H1 (cell line): ENCODE results near the gene ATP6V0D1. TPM values are rescaled to one million over a fixed set of nuclear protein-coding genes. Genes with fewer than 3 reads are reported as not detected.

Experiments
- CTCF ChIA-PET: fragments of 300-600 bp; sonication (Branson Sonifier 250); formaldehyde crosslinking; loops from one replicate; lab custom pipeline; 2021; ENCODE audit not compliant: partially characterized antibody; lab: Charles Lee
- POLR2A ChIA-PET: fragments of 300-600 bp; sonication (Branson Sonifier 250); formaldehyde crosslinking; loops from one replicate; lab custom pipeline; 2021; ENCODE audit warnings: inconsistent platforms; ENCODE audit not compliant: partially characterized antibody; lab: Charles Lee
- DNase-seq, 2 experiments: peaks; one replicate each; pipeline versions ENCODE4 v3.0.0 to v3.0.0-alpha.2; 2010 to 2022; ENCODE audit warnings: low spot score in 2 of 2, low read depth in 1 of 2, mixed read lengths in 1 of 2
- FAIRE-seq: peaks from 2 replicates; lab custom pipeline; 2011; peaks lifted over from hg19 to GRCh38; lab: Jason Lieb, UNC
- H2AFZ ChIP-seq: 2 replicates; pipeline ENCODE4 v1.8.1; 2012; ENCODE audit warnings: low read length, inconsistent platforms
- H2AK5ac ChIP-seq: 2 replicates; pipeline ENCODE4 v1.6.1; 2013; ENCODE audit warnings: low read depth, low read length
- H2BK120ac ChIP-seq: replicated peaks from 2 replicates; pipeline ENCODE3; 2013; ENCODE audit warnings: low read depth, low read length, inconsistent platforms
- H2BK12ac ChIP-seq: 2 replicates; pipeline ENCODE4 v1.6.1; 2013; ENCODE audit warnings: low read depth, low read length
- H2BK15ac ChIP-seq: 2 replicates; pipeline ENCODE4 v1.6.1; 2013; ENCODE audit warnings: low read length
- H2BK20ac ChIP-seq: 2 replicates; pipeline ENCODE4 v1.6.1; 2013; ENCODE audit warnings: low read length
- H2BK5ac ChIP-seq: 2 replicates; pipeline ENCODE4 v1.6.1; 2013; ENCODE audit warnings: low read depth, low read length
- H3K14ac ChIP-seq: 2 replicates; pipeline ENCODE4 v1.6.1; 2013; ENCODE audit warnings: inconsistent platforms; ENCODE audit not compliant: insufficient read length
- H3K18ac ChIP-seq: 2 replicates; pipeline ENCODE4 v1.6.1; 2013; ENCODE audit warnings: low read length; ENCODE audit errors: extremely low read depth
- H3K23ac ChIP-seq: 2 replicates; pipeline ENCODE4 v1.6.1; 2013; ENCODE audit warnings: inconsistent platforms; ENCODE audit not compliant: insufficient read length
- H3K23me2 ChIP-seq: 2 replicates; pipeline ENCODE4 v1.6.1; 2013; ENCODE audit warnings: low read depth, low read length
- H3K27ac ChIP-seq: 2 replicates; pipeline ENCODE4 v1.6.1; 2011; ENCODE audit warnings: low read depth, low read length, inconsistent platforms
- H3K27me3 ChIP-seq, 4 experiments: replicated peaks in 1 of 4; 1 replicate in 1 of 4; 2 replicates in 3 of 4; pipeline versions ENCODE4 v1.6.1 to v1.8.1; 2011 to 2013; ENCODE audit warnings: low read length in 3 of 4, mild to moderate bottlenecking in 3 of 4, inconsistent platforms in 2 of 4, mixed read lengths in 2 of 4, moderate library complexity in 1 of 4; ENCODE audit not compliant: control insufficient read depth in 3 of 4, insufficient read depth in 3 of 4; ENCODE audit errors: extremely low read depth in 1 of 4
- H3K36me3 ChIP-seq, 4 experiments: 2 replicates each; pipeline versions ENCODE4 v1.6.1 to v1.8.1; 2011 to 2013; ENCODE audit warnings: mild to moderate bottlenecking in 4 of 4, low read length in 3 of 4, moderate library complexity in 2 of 4, control low read depth in 1 of 4, inconsistent platforms in 1 of 4; ENCODE audit not compliant: insufficient read depth in 4 of 4, control insufficient read depth in 2 of 4
- H3K4ac ChIP-seq: replicated peaks from 2 replicates; pipeline ENCODE3; 2013; ENCODE audit warnings: low read length, low read depth, mixed read lengths, inconsistent platforms; ENCODE audit not compliant: insufficient read length
- H3K4me1 ChIP-seq, 4 experiments: replicated peaks in 1 of 4; 1 replicate in 1 of 4; 2 replicates in 3 of 4; pipeline versions ENCODE4 v1.6.1 to v1.8.1; 2011 to 2013; ENCODE audit warnings: low read length in 3 of 4, inconsistent platforms in 2 of 4, mixed read lengths in 1 of 4; ENCODE audit not compliant: insufficient read depth in 4 of 4, control insufficient read depth in 3 of 4
- H3K4me2 ChIP-seq, 2 experiments: 2 replicates each; pipeline versions ENCODE4 v1.6.1 to v1.8.1; 2011 to 2013; ENCODE audit warnings: low read depth in 2 of 2, low read length in 2 of 2, control low read depth in 1 of 2, inconsistent platforms in 1 of 2, mild to moderate bottlenecking in 1 of 2; ENCODE audit not compliant: insufficient read depth in 1 of 2
- H3K4me3 ChIP-seq, 4 experiments: fragments of 200-600, 300-600 bp in 1 of 4; sonication (generic), shearing (Covaris generic), sonication (Bioruptor Twin) in 1 of 4; 2 replicates each; pipeline versions ENCODE4 v1.5.1 to v1.8.1; 2011 to 2016; ENCODE audit warnings: low read length in 4 of 4, low read depth in 3 of 4, control low read depth in 2 of 4, inconsistent platforms in 2 of 4, mild to moderate bottlenecking in 2 of 4, mixed read lengths in 1 of 4, moderate library complexity in 1 of 4; ENCODE audit not compliant: insufficient read depth in 2 of 4; ENCODE audit errors: extremely low read depth in 1 of 4
- H3K56ac ChIP-seq: replicated peaks from 2 replicates; pipeline ENCODE3; 2013; ENCODE audit warnings: low read depth, mild to moderate bottlenecking, mixed read lengths, low read length, inconsistent platforms; ENCODE audit not compliant: insufficient read length
- H3K79me1 ChIP-seq: 2 replicates; pipeline ENCODE4 v1.6.1; 2013; ENCODE audit warnings: low read depth, low read length, control low read depth
- H3K79me2 ChIP-seq, 2 experiments: 2 replicates each; pipeline versions ENCODE4 v1.6.1 to v1.8.1; 2012 to 2013; ENCODE audit warnings: low read length in 2 of 2, mild to moderate bottlenecking in 2 of 2, inconsistent platforms in 1 of 2; ENCODE audit not compliant: insufficient read depth in 2 of 2, control insufficient read depth in 1 of 2
- H3K9ac ChIP-seq, 4 experiments: replicated peaks in 1 of 4; 1 replicate in 1 of 4; 2 replicates in 3 of 4; pipeline versions ENCODE4 v1.6.1 to v1.8.1; 2011 to 2013; ENCODE audit warnings: low read depth in 3 of 4, low read length in 3 of 4, control low read depth in 2 of 4, mild to moderate bottlenecking in 2 of 4, moderate library complexity in 2 of 4, inconsistent platforms in 1 of 4; ENCODE audit errors: extremely low read depth in 1 of 4
- H3K9me3 ChIP-seq, 2 experiments: 2 replicates each; pipeline versions ENCODE4 v1.6.1 to v1.8.1; 2012 to 2013; ENCODE audit warnings: mild to moderate bottlenecking in 2 of 2, moderate library complexity in 2 of 2, control low read depth in 1 of 2, inconsistent platforms in 1 of 2, low read depth in 1 of 2, low read length in 1 of 2, mixed read lengths in 1 of 2; ENCODE audit not compliant: insufficient read depth in 2 of 2
- H4K20me1 ChIP-seq, 2 experiments: replicated peaks in 1 of 2; 2 replicates each; pipeline versions ENCODE3 to v1.8.1; 2011 to 2013; ENCODE audit warnings: inconsistent platforms in 2 of 2, low read length in 2 of 2, mild to moderate bottlenecking in 1 of 2; ENCODE audit not compliant: insufficient read depth in 2 of 2, control insufficient read depth in 1 of 2
- H4K5ac ChIP-seq: 2 replicates; pipeline ENCODE4 v1.6.1; 2013; ENCODE audit warnings: low read length, low read depth, mixed read lengths, inconsistent platforms; ENCODE audit not compliant: insufficient read length
- H4K8ac ChIP-seq: 2 replicates; pipeline ENCODE4 v1.8.0; 2013; ENCODE audit warnings: mild to moderate bottlenecking, moderate library complexity, low read length, inconsistent platforms; ENCODE audit not compliant: insufficient read depth; ENCODE audit errors: extremely low read depth
- H4K91ac ChIP-seq: replicated peaks from 2 replicates; pipeline ENCODE3; 2013; ENCODE audit warnings: low read length, mixed read lengths, inconsistent platforms; ENCODE audit not compliant: insufficient read length
- BRCA1 ChIP-seq: IDR thresholded peaks from 2 replicates; pipeline ENCODE4 v1.6.1; 2012; ENCODE audit warnings: low read depth, low read length, improper control_type of control experiment
- CBX8 ChIP-seq: fragments of 300-800, 300-1000 bp; sonication (generic); IDR thresholded peaks from 2 replicates; pipeline ENCODE4 v1.7.1; 2016; ENCODE audit warnings: low read depth, low read length, borderline replicate concordance
- CHD1 ChIP-seq: IDR thresholded peaks from 2 replicates; pipeline ENCODE4 v1.6.1; 2012; ENCODE audit warnings: low read depth, low read length, improper control_type of control experiment
- CREB1 ChIP-seq: IDR thresholded peaks from 2 replicates; pipeline ENCODE4 v1.6.1; 2012; ENCODE audit warnings: inconsistent platforms
- EGR1 ChIP-seq: IDR thresholded peaks from 2 replicates; pipeline ENCODE4 v1.6.1; 2011; ENCODE audit warnings: low read depth, low read length, borderline replicate concordance
- FOSL1 ChIP-seq: IDR thresholded peaks from 2 replicates; pipeline ENCODE4 v1.6.1; 2011; ENCODE audit warnings: mild to moderate bottlenecking, low read depth, low read length, moderate library complexity; ENCODE audit not compliant: insufficient read depth
- JUN ChIP-seq: IDR thresholded peaks from 2 replicates; pipeline ENCODE4 v1.6.1; 2011; ENCODE audit warnings: low read depth, mild to moderate bottlenecking, improper control_type of control experiment, low read length
- KDM5A ChIP-seq: fragments of 200-600 bp; IDR thresholded peaks from 2 replicates; pipeline ENCODE4 v1.7.1; 2012; ENCODE audit warnings: mild to moderate bottlenecking, low read length, inconsistent platforms, mixed read lengths
- POU5F1 ChIP-seq: IDR thresholded peaks from 2 replicates; pipeline ENCODE4 v1.6.1; 2011; ENCODE audit warnings: low read depth, mild to moderate bottlenecking, low read length, moderate library complexity
- SIRT6 ChIP-seq: IDR thresholded peaks from one replicate; pipeline ENCODE4 v1.7.1; 2012; ENCODE audit warnings: low read length, inconsistent platforms
- SP1 ChIP-seq: IDR thresholded peaks from 2 replicates; pipeline ENCODE4 v1.6.1; 2011; ENCODE audit warnings: low read depth, low read length
- TBP ChIP-seq: IDR thresholded peaks from 2 replicates; pipeline ENCODE4 v1.6.1; 2011; ENCODE audit warnings: low read depth, low read length, improper control_type of control experiment
- WGBS, 2 experiments: shearing (Covaris generic) in 1 of 2; methylation state at CpG; one replicate each; pipeline versions ENCODE4 v1.1.6 to v1.1.7; 2013 to 2015; ENCODE audit warnings: low lambda C conversion rate in 2 of 2, mixed read lengths in 2 of 2, inconsistent platforms in 1 of 2, low coverage in 1 of 2, missing lambda C conversion rate in 1 of 2; ENCODE audit not compliant: insufficient replicate concordance in 2 of 2, insufficient coverage in 1 of 2, insufficient read length in 1 of 2; ENCODE audit errors: extremely low coverage in 1 of 2, missing lambda C conversion rate in 1 of 2; 5-methylcytosine and 5-hydroxymethylcytosine counted together
- polyA plus RNA-seq, 7 experiments: library from polyadenylated mRNA; depleted of rRNA in 3 of 7; stranded (reverse) in 5 of 7; unstranded in 2 of 7; fragments of >200 nt in 5 of 7; fragments of 200-250 nt in 2 of 7; gene quantifications; 1 replicate in 5 of 7; 2 replicates in 1 of 7; 4 replicates in 1 of 7; pipeline versions ENCODE4 v1.2.1 to v1.2.3, GENCODE V29; 2011 to 2013; ENCODE audit warnings: missing spikeins in 2 of 7, mixed read lengths in 2 of 7
- total RNA-seq: library from RNA; stranded (reverse); fragmentation: NEBNext Ultra II Directional; extraction: Animal tissue kit (Norgen Biotek cat#: 25700); gene quantifications from 2 replicates; pipeline ENCODE4 v1.2.1, GENCODE V29; 2021
- TF ChIP-seq, protein P1 (sequence below): IDR thresholded peaks from 2 replicates; pipeline ENCODE4 v1.6.1; 2012; ENCODE audit warnings: inconsistent platforms
- TF ChIP-seq, protein P2 (sequence below): IDR thresholded peaks from 2 replicates; pipeline ENCODE4 v1.6.1; 2011; ENCODE audit warnings: low read depth, mild to moderate bottlenecking, low read length; ENCODE audit not compliant: insufficient read depth
- TF ChIP-seq, protein P3 (sequence below): IDR thresholded peaks from 2 replicates; pipeline ENCODE4 v1.6.1; 2012; ENCODE audit warnings: inconsistent platforms

The ATP6V0D1 gene
- total and polyA plus RNA-seq, 2 of the 8 experiments (the other 6 are each of a cell fraction or from before 2014, with no cell fraction given), result 47.3 to 134 TPM

DNA sequence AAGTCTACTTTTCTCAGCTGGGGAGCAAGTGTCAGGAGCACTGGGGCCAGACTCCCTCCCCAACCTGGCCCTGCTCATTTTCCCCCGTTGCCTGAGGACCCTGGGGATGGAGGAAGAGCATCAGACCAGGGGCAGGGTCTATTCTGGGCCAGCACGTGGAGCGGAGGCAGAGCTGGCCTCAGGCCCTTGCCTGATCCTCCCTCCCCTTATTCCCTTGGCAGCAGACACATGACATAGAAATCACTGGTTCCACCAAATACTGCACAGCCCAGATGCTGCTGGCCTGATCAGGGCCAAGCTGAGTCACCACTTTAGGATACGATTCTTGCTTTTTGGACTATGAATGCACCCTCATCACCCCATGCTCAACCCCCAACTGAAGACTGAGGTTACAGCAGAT, 18.1 kb upstream of the ATP6V0D1 start:
- Histone ChIP-seq H3K36me3 (no peaks in the 10 kb centered on the region), H2BK15ac (no peak overlapping the region), H4K20me1 (peaks cover 0 to 1% of the 10 kb centered on the region in 2 experiments), H3K79me2 (no peaks in the 10 kb centered on the region), H2AFZ (no peak overlapping the region), H3K4ac (no peak overlapping the region), H2BK20ac (no peak overlapping the region), H3K23me2 (no peaks in the 10 kb centered on the region), H3K4me1 (no peaks in the 10 kb centered on the region), H2BK5ac (no peak overlapping the region), H3K27ac (no peak overlapping the region), H2BK12ac (no peak overlapping the region), H2BK120ac (no peak overlapping the region), H4K8ac (no peak overlapping the region), H3K9ac (no peak overlapping the region), H3K56ac (no peak overlapping the region), H3K4me2 (no peak overlapping the region), H2AK5ac (no peak overlapping the region), H3K18ac (no peak overlapping the region), H3K79me1 (no peaks in the 10 kb centered on the region), H4K5ac (no peak overlapping the region), H4K91ac (no peak overlapping the region), H3K4me3 (no peak overlapping the region), H3K9me3 (no peaks in the 10 kb centered on the region), H3K23ac (no peak overlapping the region), H3K27me3 (peaks cover 0 to 15% (median 12%) of the 10 kb centered on the region in 4 experiments; a peak in 4 of 7 replicates), H3K14ac (no peak overlapping the region)
- TF ChIP-seq POU5F1 (no peak), SP1 (no peak), TBP (no peak), FOSL1 (no peak), BRCA1 (no peak), CREB1 (no peak), SIRT6 (no peak), CHD1 (no peak), KDM5A (no peak), CBX8 (no peak), EGR1 (no peak), JUN (no peak)
- TF ChIP-seq, protein P1, sequence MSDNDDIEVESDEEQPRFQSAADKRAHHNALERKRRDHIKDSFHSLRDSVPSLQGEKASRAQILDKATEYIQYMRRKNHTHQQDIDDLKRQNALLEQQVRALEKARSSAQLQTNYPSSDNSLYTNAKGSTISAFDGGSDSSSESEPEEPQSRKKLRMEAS, result no peak
- TF ChIP-seq, protein P2, sequence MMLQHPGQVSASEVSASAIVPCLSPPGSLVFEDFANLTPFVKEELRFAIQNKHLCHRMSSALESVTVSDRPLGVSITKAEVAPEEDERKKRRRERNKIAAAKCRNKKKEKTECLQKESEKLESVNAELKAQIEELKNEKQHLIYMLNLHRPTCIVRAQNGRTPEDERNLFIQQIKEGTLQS, result no peak
- TF ChIP-seq, protein P3, sequence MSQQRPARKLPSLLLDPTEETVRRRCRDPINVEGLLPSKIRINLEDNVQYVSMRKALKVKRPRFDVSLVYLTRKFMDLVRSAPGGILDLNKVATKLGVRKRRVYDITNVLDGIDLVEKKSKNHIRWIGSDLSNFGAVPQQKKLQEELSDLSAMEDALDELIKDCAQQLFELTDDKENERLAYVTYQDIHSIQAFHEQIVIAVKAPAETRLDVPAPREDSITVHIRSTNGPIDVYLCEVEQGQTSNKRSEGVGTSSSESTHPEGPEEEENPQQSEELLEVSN, result no peak
- DNase-seq, result no peak
- no peak for FAIRE-seq
- ChIA-PET CTCF (interaction anchor here (1.6 to 21.5 kb wide), 3 partner anchors 10 to 24 kb away, joined by 7 to 335 read pairs (median 166); no protein-coding TSS in a partner anchor), POLR2A (no interaction called here)
- 83% methylated on average over 4 of the region's 4 CpGs; no CpG with 5 or more reads in 1 of the 2 experiments for WGBS, 2 experiments
